Measurements from ENCODE around the gene UNC45A. TPM values are rescaled to one million over a fixed set of nuclear protein-coding genes. Genes with fewer than 3 reads are reported as not detected.
"Not testable (repeated sequence)": the region's sequence is repeated elsewhere in the genome, so short reads cannot be mapped to it uniquely, and the experiment has no call there.

Gene UNC45A
- total RNA-seq, 1 donor from 2014 or later, result 56.2 TPM

DNA sequence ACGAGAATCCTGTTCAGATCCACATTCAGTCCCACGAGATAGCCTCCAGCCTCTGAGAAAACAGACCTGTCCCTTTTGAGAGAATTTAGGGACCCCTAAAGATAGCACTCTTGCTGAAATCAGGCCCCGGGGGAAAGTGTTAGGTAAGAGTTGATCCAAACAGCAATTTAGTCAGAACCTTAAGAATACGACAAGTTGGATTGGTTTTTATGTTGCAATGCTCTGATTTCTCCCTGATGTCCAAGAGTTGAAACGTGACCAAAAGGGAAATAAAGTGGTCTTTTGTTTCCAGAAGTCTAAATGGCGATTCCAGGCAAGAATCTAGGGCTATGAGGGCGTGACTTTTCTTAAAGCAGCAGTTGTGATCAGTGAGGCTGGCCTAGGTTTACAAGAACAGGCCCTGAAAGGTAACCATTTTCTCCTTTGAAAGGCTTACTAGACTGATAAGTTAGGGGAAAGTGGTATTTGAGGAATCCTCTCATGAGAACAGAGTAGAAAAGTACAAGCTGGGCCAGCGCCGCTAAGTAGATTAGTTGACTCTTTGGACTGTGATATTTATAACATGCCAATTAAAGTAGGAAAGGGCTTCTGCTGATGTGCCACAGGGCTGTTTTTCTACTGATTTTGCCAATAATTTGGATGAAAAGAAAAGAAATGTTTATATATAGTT lies 27.1 kb upstream of the UNC45A start:
- no peak overlapping the region for H3K27ac Mint-ChIP-seq (ENCODE audit: unreplicated experiment)
- Histone ChIP-seq H3K36me3 (ENCODE audit: insufficient read depth, low read length) (no peaks in the 10 kb centered on the region), H2AFZ (ENCODE audit: low read depth, low read length) (no peak overlapping the region), H3K27ac (ENCODE audit: low read depth, low read length) (no peak overlapping the region), H3K27me3 (ENCODE audit: insufficient read depth, low read length) (no peaks in the 10 kb centered on the region), H4K20me1 (ENCODE audit: insufficient read depth, low read length) (no peaks in the 10 kb centered on the region), H3K4me2 (ENCODE audit: low read length) (no peak overlapping the region), H3K4me1 (ENCODE audit: insufficient read depth, low read length) (peaks cover 9% of the 10 kb centered on the region), H3K9ac (ENCODE audit: low read length) (no peak overlapping the region), H3K9me3 (ENCODE audit: insufficient read depth, low read depth, low read length) (no peaks in the 10 kb centered on the region), H3K4me3 (ENCODE audit: insufficient read depth, low read depth, low read length) (no peak overlapping the region), H3K79me2 (ENCODE audit: insufficient read depth, low read length) (no peaks in the 10 kb centered on the region)
- no peak overlapping the region for H3K4me3 Mint-ChIP-seq (ENCODE audit: unreplicated experiment)
- peaks cover 15% of the 10 kb centered on the region for H3K27me3 Mint-ChIP-seq (ENCODE audit: low read depth, unreplicated experiment)
- H3K36me3 Mint-ChIP-seq (ENCODE audit: low read depth, unreplicated experiment), result peaks cover 20% of the 10 kb centered on the region
- DNase-seq (ENCODE audit: low read depth) (no peak), FAIRE-seq (peak; percentile 26)
- TF ChIP-seq, protein P1, sequence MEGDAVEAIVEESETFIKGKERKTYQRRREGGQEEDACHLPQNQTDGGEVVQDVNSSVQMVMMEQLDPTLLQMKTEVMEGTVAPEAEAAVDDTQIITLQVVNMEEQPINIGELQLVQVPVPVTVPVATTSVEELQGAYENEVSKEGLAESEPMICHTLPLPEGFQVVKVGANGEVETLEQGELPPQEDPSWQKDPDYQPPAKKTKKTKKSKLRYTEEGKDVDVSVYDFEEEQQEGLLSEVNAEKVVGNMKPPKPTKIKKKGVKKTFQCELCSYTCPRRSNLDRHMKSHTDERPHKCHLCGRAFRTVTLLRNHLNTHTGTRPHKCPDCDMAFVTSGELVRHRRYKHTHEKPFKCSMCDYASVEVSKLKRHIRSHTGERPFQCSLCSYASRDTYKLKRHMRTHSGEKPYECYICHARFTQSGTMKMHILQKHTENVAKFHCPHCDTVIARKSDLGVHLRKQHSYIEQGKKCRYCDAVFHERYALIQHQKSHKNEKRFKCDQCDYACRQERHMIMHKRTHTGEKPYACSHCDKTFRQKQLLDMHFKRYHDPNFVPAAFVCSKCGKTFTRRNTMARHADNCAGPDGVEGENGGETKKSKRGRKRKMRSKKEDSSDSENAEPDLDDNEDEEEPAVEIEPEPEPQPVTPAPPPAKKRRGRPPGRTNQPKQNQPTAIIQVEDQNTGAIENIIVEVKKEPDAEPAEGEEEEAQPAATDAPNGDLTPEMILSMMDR (IDR thresholded peaks at IDR 0.05; ENCODE audit: insufficient read depth, low read depth, low read length), result no peak
- no peak for TF ChIP-seq EZH2 (IDR thresholded peaks at IDR 0.05; ENCODE audit: insufficient read depth, low read length)
- no peaks in the 10 kb centered on the region for H3K4me1 Mint-ChIP-seq (ENCODE audit: low read depth, unreplicated experiment)
- H3K9me3 Mint-ChIP-seq (ENCODE audit: unreplicated experiment), result no peaks in the 10 kb centered on the region

DNA sequence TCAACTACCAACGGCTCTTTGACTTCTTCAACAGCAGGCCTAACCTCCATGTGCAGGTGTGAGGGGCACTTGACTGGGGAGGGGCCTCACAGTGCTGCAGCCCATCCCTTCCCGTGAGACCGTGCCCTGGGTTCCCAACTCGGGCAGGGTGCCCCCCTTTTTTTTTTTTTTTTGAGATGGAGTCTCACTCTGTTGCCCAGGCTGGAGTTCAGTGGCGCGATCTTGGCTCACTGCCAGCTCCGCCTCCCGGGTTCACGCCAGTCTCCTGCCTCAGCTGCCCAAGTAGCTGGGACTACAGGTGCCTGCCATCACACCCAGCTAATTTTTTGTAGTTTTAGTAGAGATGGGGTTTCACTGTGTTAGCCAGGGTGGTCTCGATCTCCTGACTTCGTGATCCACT lies 25.6 kb upstream of the UNC45A start:
- not testable (repeated sequence) for H4K20me1 ChIP-seq (ENCODE audit: insufficient read depth, low read length); FAIRE-seq

DNA sequence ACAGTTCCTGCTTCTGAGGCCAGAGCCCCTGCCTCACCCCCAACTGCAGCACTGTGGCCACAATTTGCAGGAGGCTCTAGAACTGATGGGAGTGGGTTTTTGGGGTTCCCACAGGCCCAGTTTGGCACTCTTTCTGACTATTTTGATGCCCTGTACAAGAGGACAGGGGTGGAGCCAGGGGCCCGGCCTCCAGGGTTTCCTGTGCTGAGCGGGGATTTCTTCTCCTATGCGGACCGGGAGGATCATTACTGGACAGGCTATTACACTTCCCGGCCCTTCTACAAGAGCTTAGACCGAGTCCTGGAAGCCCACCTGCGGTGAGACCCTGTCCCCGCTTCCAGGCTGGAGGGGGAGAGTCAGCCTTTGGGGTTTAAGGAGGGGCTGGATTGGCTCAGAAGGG lies 25.1 kb upstream of the UNC45A start:
- no peak overlapping the region for H3K27ac Mint-ChIP-seq (ENCODE audit: unreplicated experiment)
- FAIRE-seq, result no peak

More for the DNA sequence above, 25.6 kb upstream of the UNC45A start:
- H3K36me3 Mint-ChIP-seq (ENCODE audit: low read depth, unreplicated experiment), result peaks cover 23% of the 10 kb centered on the region
- not testable (repeated sequence) for H3K27me3 ChIP-seq (ENCODE audit: insufficient read depth, low read length); H3K4me3 Mint-ChIP-seq (ENCODE audit: unreplicated experiment); H3K36me3 ChIP-seq (ENCODE audit: insufficient read depth, low read length); H2AFZ ChIP-seq (ENCODE audit: low read depth, low read length); H3K4me1 ChIP-seq (ENCODE audit: insufficient read depth, low read length); H3K9me3 Mint-ChIP-seq (ENCODE audit: unreplicated experiment); H3K27ac Mint-ChIP-seq (ENCODE audit: unreplicated experiment); H3K9me3 ChIP-seq (ENCODE audit: insufficient read depth, low read depth, low read length); H3K4me2 ChIP-seq (ENCODE audit: low read length); H3K4me1 Mint-ChIP-seq (ENCODE audit: low read depth, unreplicated experiment); H3K79me2 ChIP-seq (ENCODE audit: insufficient read depth, low read length); DNase-seq (ENCODE audit: low read depth); H3K9ac ChIP-seq (ENCODE audit: low read length); H3K4me3 ChIP-seq (ENCODE audit: insufficient read depth, low read depth, low read length); H3K27ac ChIP-seq (ENCODE audit: low read depth, low read length)
- peaks cover 13% of the 10 kb centered on the region for H3K27me3 Mint-ChIP-seq (ENCODE audit: low read depth, unreplicated experiment)

More for the DNA sequence above, 25.1 kb upstream of the UNC45A start:
- Histone ChIP-seq H3K36me3 (ENCODE audit: insufficient read depth, low read length) (no peaks in the 10 kb centered on the region), H3K27me3 (ENCODE audit: insufficient read depth, low read length) (no peaks in the 10 kb centered on the region), H3K79me2 (ENCODE audit: insufficient read depth, low read length) (no peaks in the 10 kb centered on the region), H3K4me1 (ENCODE audit: insufficient read depth, low read length) (no peaks in the 10 kb centered on the region), H2AFZ (ENCODE audit: low read depth, low read length) (no peak overlapping the region), H3K9me3 (ENCODE audit: insufficient read depth, low read depth, low read length) (no peaks in the 10 kb centered on the region), H3K9ac (ENCODE audit: low read length) (no peak overlapping the region), H3K4me3 (ENCODE audit: insufficient read depth, low read depth, low read length) (no peak overlapping the region), H3K27ac (ENCODE audit: low read depth, low read length) (no peak overlapping the region), H3K4me2 (ENCODE audit: low read length) (no peak overlapping the region), H4K20me1 (ENCODE audit: insufficient read depth, low read length) (no peaks in the 10 kb centered on the region)
- H3K36me3 Mint-ChIP-seq (ENCODE audit: low read depth, unreplicated experiment), result peaks cover 22% of the 10 kb centered on the region
- H3K27me3 Mint-ChIP-seq (ENCODE audit: low read depth, unreplicated experiment), result peaks cover 8% of the 10 kb centered on the region
- peaks cover under 1% of the 10 kb centered on the region for H3K4me1 Mint-ChIP-seq (ENCODE audit: low read depth, unreplicated experiment)
- no peak for DNase-seq (ENCODE audit: low read depth)
- no peak overlapping the region for H3K4me3 Mint-ChIP-seq (ENCODE audit: unreplicated experiment)
- TF ChIP-seq EZH2 (IDR thresholded peaks at IDR 0.05; ENCODE audit: insufficient read depth, low read length), result no peak
- TF ChIP-seq, protein P1 (IDR thresholded peaks at IDR 0.05; ENCODE audit: insufficient read depth, low read depth, low read length), result no peak
- H3K9me3 Mint-ChIP-seq (ENCODE audit: unreplicated experiment), result no peaks in the 10 kb centered on the region

Data from astrocyte (in vitro differentiated cells and primary cell).